H9 (cell line): Measurements from ENCODE around the gene ANKRD65. TPM values are rescaled to one million over a fixed set of nuclear protein-coding genes. Genes with fewer than 3 reads are reported as not detected.

ENCODE experiments used
- DNase-seq: peaks from one replicate; pipeline ENCODE4 v3.0.0-alpha.2; 2017
- H2AFZ ChIP-seq: one replicate; pipeline ENCODE4 v1.6.1; 2013; ENCODE audit warnings: mild to moderate bottlenecking, low read length, control low read depth, moderate library complexity
- H2AK5ac ChIP-seq: 2 replicates; pipeline ENCODE4 v1.6.1; 2013; ENCODE audit warnings: low read length, control low read depth, mixed read lengths; ENCODE audit not compliant: insufficient read length
- H2BK120ac ChIP-seq: one replicate; pipeline ENCODE4 v1.6.1; 2013; ENCODE audit warnings: low read depth, mild to moderate bottlenecking, low read length, control low read depth, inconsistent platforms; ENCODE audit not compliant: poor library complexity, severe bottlenecking
- H2BK12ac ChIP-seq: 2 replicates; pipeline ENCODE4 v1.6.1; 2013; ENCODE audit warnings: low read length, control low read depth, mixed read lengths, low read depth; ENCODE audit not compliant: insufficient read length
- H2BK15ac ChIP-seq: 2 replicates; pipeline ENCODE4 v1.6.1; 2013; ENCODE audit warnings: low read depth, low read length, control low read depth
- H2BK20ac ChIP-seq: one replicate; pipeline ENCODE4 v1.6.1; 2013; ENCODE audit warnings: low read depth, mild to moderate bottlenecking, low read length, control low read depth, inconsistent platforms; ENCODE audit not compliant: poor library complexity, severe bottlenecking
- H2BK5ac ChIP-seq: 2 replicates; pipeline ENCODE4 v1.6.1; 2013; ENCODE audit warnings: low read length, control low read depth, mixed read lengths; ENCODE audit not compliant: insufficient read length
- H3K14ac ChIP-seq: 2 replicates; pipeline ENCODE4 v1.6.1; 2013; ENCODE audit warnings: low read length, control low read depth; ENCODE audit not compliant: insufficient read depth
- H3K18ac ChIP-seq: 2 replicates; pipeline ENCODE4 v1.6.1; 2013; ENCODE audit warnings: low read depth, mild to moderate bottlenecking, mixed read lengths, low read length, control low read depth; ENCODE audit not compliant: insufficient read length
- H3K23ac ChIP-seq: 2 replicates; pipeline ENCODE4 v1.6.1; 2013; ENCODE audit warnings: low read length, control low read depth, mixed read lengths, low read depth; ENCODE audit not compliant: insufficient read length
- H3K23me2 ChIP-seq: 2 replicates; pipeline ENCODE4 v1.6.1; 2013; ENCODE audit warnings: low read depth, mild to moderate bottlenecking, mixed read lengths, low read length, control low read depth; ENCODE audit not compliant: insufficient read length, poor library complexity, severe bottlenecking
- H3K27ac ChIP-seq: 2 replicates; pipeline ENCODE4 v1.5.1; 2013; ENCODE audit warnings: low read length, control low read depth, mixed read lengths, low read depth; ENCODE audit not compliant: insufficient read length
- H3K27me3 ChIP-seq: 2 replicates; pipeline ENCODE4 v1.6.1; 2013; ENCODE audit warnings: low read length, control low read depth, inconsistent platforms; ENCODE audit not compliant: insufficient read depth
- H3K4ac ChIP-seq: 2 replicates; pipeline ENCODE4 v1.6.1; 2013; ENCODE audit warnings: low read depth, mild to moderate bottlenecking, control low read depth, inconsistent platforms, low read length, moderate library complexity
- H3K4me1 ChIP-seq: 2 replicates; pipeline ENCODE4 v1.6.1; 2013; ENCODE audit warnings: low read length, control low read depth, inconsistent platforms; ENCODE audit not compliant: insufficient read depth
- H3K4me2 ChIP-seq: 2 replicates; pipeline ENCODE4 v1.6.1; 2013; ENCODE audit warnings: low read length, control low read depth, mixed read lengths; ENCODE audit not compliant: insufficient read length, insufficient read depth
- H3K56ac ChIP-seq: 2 replicates; pipeline ENCODE4 v1.6.1; 2013; ENCODE audit warnings: low read depth, mild to moderate bottlenecking, mixed read lengths, low read length, control low read depth; ENCODE audit not compliant: insufficient read length
- H3K79me1 ChIP-seq: 2 replicates; pipeline ENCODE4 v1.6.1; 2013; ENCODE audit warnings: low read depth, mild to moderate bottlenecking, moderate library complexity, low read length, control low read depth, inconsistent platforms; ENCODE audit not compliant: insufficient read depth, poor library complexity, severe bottlenecking
- H3K79me2 ChIP-seq: 2 replicates; pipeline ENCODE4 v1.6.1; 2013; ENCODE audit warnings: low read length, control low read depth, inconsistent platforms; ENCODE audit not compliant: insufficient read depth
- H3K9ac ChIP-seq: 2 replicates; pipeline ENCODE4 v1.6.1; 2013; ENCODE audit warnings: low read length, control low read depth, mixed read lengths; ENCODE audit not compliant: insufficient read length; ENCODE audit errors: extremely low read depth
- H3K9me3 ChIP-seq: one replicate; pipeline ENCODE4 v1.6.1; 2013; ENCODE audit warnings: low read depth, low read length, inconsistent platforms; ENCODE audit not compliant: control insufficient read depth
- H3T11ph ChIP-seq: one replicate; pipeline ENCODE4 v1.6.1; 2013; ENCODE audit warnings: mild to moderate bottlenecking, low read length, control low read depth, inconsistent platforms
- H4K20me1 ChIP-seq: one replicate; pipeline ENCODE4 v1.6.1; 2013; ENCODE audit not compliant: control insufficient read depth, insufficient read length, insufficient read depth
- H4K5ac ChIP-seq: 2 replicates; pipeline ENCODE4 v1.6.1; 2013; ENCODE audit warnings: low read depth, mild to moderate bottlenecking, mixed read lengths, low read length, control low read depth; ENCODE audit not compliant: insufficient read length
- H4K8ac ChIP-seq: replicated peaks from 2 replicates; pipeline ENCODE4 v1.6.1; 2013; ENCODE audit warnings: low read length, control low read depth, mixed read lengths, low read depth; ENCODE audit not compliant: insufficient read length
- H4K91ac ChIP-seq: 2 replicates; pipeline ENCODE4 v1.6.1; 2013; ENCODE audit warnings: low read depth, mild to moderate bottlenecking, moderate library complexity, mixed read lengths, low read length, control low read depth; ENCODE audit not compliant: insufficient read length
- H3K27ac Mint-ChIP-seq, 3 experiments: 2 replicates in 2 of 3; 3 replicates in 1 of 3; pipeline ENCODE4 v1.8.0; 2020 to 2021; ENCODE audit warnings: mixed read lengths in 3 of 3, mild to moderate bottlenecking in 1 of 3, moderate library complexity in 1 of 3
- H3K27me3 Mint-ChIP-seq: 2 replicates; pipeline ENCODE4 v1.8.0; 2021; ENCODE audit warnings: low read depth, mild to moderate bottlenecking, moderate library complexity, mixed read lengths
- H3K36me3 Mint-ChIP-seq, 3 experiments: 2 replicates in 2 of 3; 3 replicates in 1 of 3; pipeline ENCODE4 v1.8.0; 2020 to 2021; ENCODE audit warnings: low read depth in 3 of 3, mixed read lengths in 3 of 3; ENCODE audit not compliant: insufficient read depth in 1 of 3
- H3K4me1 Mint-ChIP-seq, 2 experiments: 2 replicates each; pipeline ENCODE4 v1.8.0; 2020; ENCODE audit warnings: mixed read lengths in 2 of 2
- H3K4me3 Mint-ChIP-seq, 2 experiments: 2 replicates in 1 of 2; 3 replicates in 1 of 2; pipeline ENCODE4 v1.8.0; 2020 to 2021; ENCODE audit warnings: mild to moderate bottlenecking in 2 of 2, mixed read lengths in 2 of 2, moderate library complexity in 1 of 2
- H3K9me3 Mint-ChIP-seq, 2 experiments: 2 replicates in 1 of 2; 3 replicates in 1 of 2; pipeline ENCODE4 v1.8.0; 2020; ENCODE audit warnings: mild to moderate bottlenecking in 2 of 2, mixed read lengths in 2 of 2, moderate library complexity in 1 of 2
- WGBS: extraction: QIAGEN DNeasy Blood & Tissue Kit; methylation state at CpG from one replicate; pipeline ENCODE4 v1.1.7; 2013; ENCODE audit warnings: missing lambda C conversion rate, low lambda C conversion rate, mixed read lengths; ENCODE audit not compliant: insufficient read length; ENCODE audit errors: extremely low coverage; 5-methylcytosine and 5-hydroxymethylcytosine counted together
- total RNA-seq: library from RNA; stranded (reverse); gene quantifications from 2 replicates; pipeline ENCODE4 v1.2.1, GENCODE V29; 2021
- TF ChIP-seq, protein P1 (sequence below): fragments of 200-600 bp; sonication (generic); conservative IDR thresholded peaks from 3 replicates; pipeline ENCODE4 v1.8.0; 2021; ENCODE audit warnings: antibody characterized with exemption, mild to moderate bottlenecking

Gene ANKRD65
- total RNA-seq, 1 experiment from 2014 or later: 3.1 TPM

DNA sequence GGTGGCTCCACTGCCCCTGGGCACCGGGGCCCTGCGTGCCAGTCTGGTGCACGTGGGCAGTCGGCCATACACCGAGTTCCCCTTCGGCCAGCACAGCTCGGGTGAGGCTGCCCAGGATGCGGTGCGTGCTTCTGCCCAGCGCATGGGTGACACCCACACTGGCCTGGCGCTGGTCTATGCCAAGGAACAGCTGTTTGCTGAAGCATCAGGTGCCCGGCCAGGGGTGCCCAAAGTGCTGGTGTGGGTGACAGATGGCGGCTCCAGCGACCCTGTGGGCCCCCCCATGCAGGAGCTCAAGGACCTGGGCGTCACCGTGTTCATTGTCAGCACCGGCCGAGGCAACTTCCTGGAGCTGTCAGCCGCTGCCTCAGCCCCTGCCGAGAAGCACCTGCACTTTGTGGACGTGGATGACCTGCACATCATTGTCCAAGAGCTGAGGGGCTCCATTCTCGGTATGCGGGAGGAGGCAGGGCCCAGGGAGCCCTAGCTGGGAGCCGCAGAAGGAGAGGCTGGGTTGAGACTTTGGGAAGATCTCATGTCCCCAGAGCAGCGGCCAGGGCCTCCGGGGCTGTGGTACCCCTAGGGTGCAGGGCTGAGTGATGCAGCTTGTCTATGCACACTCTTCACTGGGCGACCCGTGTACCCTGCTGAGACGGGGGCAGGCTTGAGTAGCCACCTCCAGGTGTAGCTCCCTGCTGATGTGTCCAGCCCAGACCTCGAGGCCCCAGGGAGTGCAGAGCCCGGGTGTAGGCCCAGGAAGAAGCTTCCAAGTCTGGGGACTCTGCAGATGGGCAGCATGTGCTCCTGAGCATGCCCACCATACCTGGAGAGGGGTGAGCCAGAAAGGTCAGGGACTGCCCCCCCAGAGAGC is 16.2 kb upstream of the ANKRD65 start:
- no peak overlapping the region for H2BK120ac ChIP-seq
- H2AK5ac ChIP-seq: no peak overlapping the region
- H3T11ph ChIP-seq: no peak overlapping the region
- H3K18ac ChIP-seq: no peak overlapping the region
- no CpG with 5 or more reads among the region's 31 CpGs for WGBS
- TF ChIP-seq, protein P1, sequence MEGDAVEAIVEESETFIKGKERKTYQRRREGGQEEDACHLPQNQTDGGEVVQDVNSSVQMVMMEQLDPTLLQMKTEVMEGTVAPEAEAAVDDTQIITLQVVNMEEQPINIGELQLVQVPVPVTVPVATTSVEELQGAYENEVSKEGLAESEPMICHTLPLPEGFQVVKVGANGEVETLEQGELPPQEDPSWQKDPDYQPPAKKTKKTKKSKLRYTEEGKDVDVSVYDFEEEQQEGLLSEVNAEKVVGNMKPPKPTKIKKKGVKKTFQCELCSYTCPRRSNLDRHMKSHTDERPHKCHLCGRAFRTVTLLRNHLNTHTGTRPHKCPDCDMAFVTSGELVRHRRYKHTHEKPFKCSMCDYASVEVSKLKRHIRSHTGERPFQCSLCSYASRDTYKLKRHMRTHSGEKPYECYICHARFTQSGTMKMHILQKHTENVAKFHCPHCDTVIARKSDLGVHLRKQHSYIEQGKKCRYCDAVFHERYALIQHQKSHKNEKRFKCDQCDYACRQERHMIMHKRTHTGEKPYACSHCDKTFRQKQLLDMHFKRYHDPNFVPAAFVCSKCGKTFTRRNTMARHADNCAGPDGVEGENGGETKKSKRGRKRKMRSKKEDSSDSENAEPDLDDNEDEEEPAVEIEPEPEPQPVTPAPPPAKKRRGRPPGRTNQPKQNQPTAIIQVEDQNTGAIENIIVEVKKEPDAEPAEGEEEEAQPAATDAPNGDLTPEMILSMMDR: no peak
- no peak overlapping the region for H3K27ac ChIP-seq
- H4K20me1 ChIP-seq: no peaks in the 10 kb centered on the region
- H3K4ac ChIP-seq: no peak overlapping the region
- no peak overlapping the region for H2BK20ac ChIP-seq
- Mint-ChIP-seq H3K27ac (no peak overlapping the region), H3K36me3 (peaks cover 0 to 9% (median 3%) of the 10 kb centered on the region in 3 experiments; a peak in 4 of 7 replicates), H3K27me3 (no peaks in the 10 kb centered on the region), H3K9me3 (no peaks in the 10 kb centered on the region), H3K4me1 (peaks cover 19 to 28% of the 10 kb centered on the region in 2 experiments), H3K4me3 (peak overlapping the region in 1 of 2 experiments; percentile 78; a peak in 1 of 5 replicates)
- H2BK12ac ChIP-seq: no peak overlapping the region
- H4K8ac ChIP-seq: no peak overlapping the region
- no peak overlapping the region for H3K4me2 ChIP-seq
- H3K79me2 ChIP-seq: peaks cover 2% of the 10 kb centered on the region; the same call in 1 of the 2 replicates
- H3K27me3 ChIP-seq: no peaks in the 10 kb centered on the region
- peaks cover 10% of the 10 kb centered on the region for H3K23me2 ChIP-seq
- no peak overlapping the region for H3K56ac ChIP-seq
- H3K23ac ChIP-seq: no peak overlapping the region
- DNase-seq: no peak
- no peaks in the 10 kb centered on the region; the same call in 1 of the 2 replicates for H3K4me1 ChIP-seq
- no peak overlapping the region for H4K5ac ChIP-seq
- H3K9me3 ChIP-seq: no peaks in the 10 kb centered on the region
- no peak overlapping the region for H3K14ac ChIP-seq
- H3K79me1 ChIP-seq: no peaks in the 10 kb centered on the region
- H3K9ac ChIP-seq: no peak overlapping the region
- H2BK5ac ChIP-seq: no peak overlapping the region
- H2BK15ac ChIP-seq: no peak overlapping the region
- H2AFZ ChIP-seq: no peak overlapping the region
- H4K91ac ChIP-seq: no peak overlapping the region
